ENCODE measurements around the gene GOLGA1.

DNA sequence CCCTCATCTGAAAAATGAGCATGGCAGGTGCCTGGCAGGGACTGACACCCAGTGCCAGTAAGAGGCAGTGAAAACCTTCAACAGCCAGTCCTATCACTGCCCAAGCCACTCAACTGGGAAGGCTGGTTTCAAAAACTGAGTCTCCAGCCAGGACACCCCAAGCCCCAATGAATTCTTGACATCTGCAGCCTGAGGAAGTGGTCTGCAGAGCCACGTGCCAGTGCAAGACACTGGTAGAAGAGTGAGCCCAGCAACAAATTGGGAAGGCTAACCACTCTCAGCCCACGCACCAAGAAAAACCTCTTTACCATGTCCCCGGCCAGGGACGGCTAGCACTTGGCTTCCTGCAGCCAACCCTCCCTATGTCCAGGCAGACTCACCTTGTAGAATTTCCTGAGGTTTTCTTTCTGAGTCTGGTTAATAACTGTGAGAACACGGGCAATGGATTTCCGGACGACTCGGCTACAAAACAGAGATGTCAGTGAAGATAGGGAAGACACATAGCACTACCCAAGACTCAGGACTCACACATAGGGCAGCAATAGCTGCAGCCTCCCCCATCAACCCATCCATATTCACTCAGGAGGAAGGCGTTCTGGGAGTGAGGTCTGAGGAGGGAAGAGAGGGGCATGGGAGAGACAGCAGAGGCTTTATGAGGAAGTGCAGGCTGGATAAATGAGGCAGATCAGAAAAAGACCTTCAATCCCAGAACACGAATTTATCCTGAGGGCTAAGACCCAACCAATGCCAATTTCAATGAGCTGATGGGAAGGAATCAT is 80.9 kb downstream of the GOLGA1 start:
- TF ChIP-seq POLR2A (IDR thresholded peaks at IDR 0.05) (no peak), EP300 (IDR thresholded peaks at IDR 0.05) (no peak)
- TF ChIP-seq, protein P1, sequence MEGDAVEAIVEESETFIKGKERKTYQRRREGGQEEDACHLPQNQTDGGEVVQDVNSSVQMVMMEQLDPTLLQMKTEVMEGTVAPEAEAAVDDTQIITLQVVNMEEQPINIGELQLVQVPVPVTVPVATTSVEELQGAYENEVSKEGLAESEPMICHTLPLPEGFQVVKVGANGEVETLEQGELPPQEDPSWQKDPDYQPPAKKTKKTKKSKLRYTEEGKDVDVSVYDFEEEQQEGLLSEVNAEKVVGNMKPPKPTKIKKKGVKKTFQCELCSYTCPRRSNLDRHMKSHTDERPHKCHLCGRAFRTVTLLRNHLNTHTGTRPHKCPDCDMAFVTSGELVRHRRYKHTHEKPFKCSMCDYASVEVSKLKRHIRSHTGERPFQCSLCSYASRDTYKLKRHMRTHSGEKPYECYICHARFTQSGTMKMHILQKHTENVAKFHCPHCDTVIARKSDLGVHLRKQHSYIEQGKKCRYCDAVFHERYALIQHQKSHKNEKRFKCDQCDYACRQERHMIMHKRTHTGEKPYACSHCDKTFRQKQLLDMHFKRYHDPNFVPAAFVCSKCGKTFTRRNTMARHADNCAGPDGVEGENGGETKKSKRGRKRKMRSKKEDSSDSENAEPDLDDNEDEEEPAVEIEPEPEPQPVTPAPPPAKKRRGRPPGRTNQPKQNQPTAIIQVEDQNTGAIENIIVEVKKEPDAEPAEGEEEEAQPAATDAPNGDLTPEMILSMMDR (IDR thresholded peaks at IDR 0.05), result no peak

All from upper lobe of left lung (tissue), 4 donors.